Parathyroid adenoma (tissue), 2 donors: ENCODE data around the gene SMIM31.

Experiments used
- H2AFZ ChIP-seq: fragments of 300-600 bp; sonication (generic); one replicate; pipeline ENCODE4 v1.7.0; 2017; ENCODE audit warnings: antibody characterized with exemption, mild to moderate bottlenecking
- H3K27ac ChIP-seq: fragments of 300-600 bp; sonication (generic); one replicate; pipeline ENCODE4 v1.7.0; 2017
- H3K27me3 ChIP-seq: fragments of 300-600 bp; sonication (generic); one replicate; pipeline ENCODE4 v1.7.0; 2017; ENCODE audit warnings: low read length; ENCODE audit not compliant: control insufficient read depth, insufficient read depth
- H3K36me3 ChIP-seq: fragments of 300-600 bp; sonication (generic); one replicate; pipeline ENCODE4 v1.7.0; 2017; ENCODE audit warnings: low read length; ENCODE audit not compliant: control insufficient read depth, insufficient read depth
- H3K4me1 ChIP-seq: fragments of 300-600 bp; sonication (generic); one replicate; pipeline ENCODE4 v1.7.0; 2017; ENCODE audit warnings: control low read depth
- H3K4me2 ChIP-seq: fragments of 300-600 bp; sonication (generic); one replicate; pipeline ENCODE4 v1.7.0; 2017; ENCODE audit warnings: low read length
- H3K4me3 ChIP-seq: fragments of 300-600 bp; sonication (generic); one replicate; pipeline ENCODE4 v1.7.0; 2017; ENCODE audit warnings: low read depth, low read length
- H3K79me2 ChIP-seq: fragments of 300-600 bp; sonication (generic); one replicate; pipeline ENCODE4 v1.7.0; 2017; ENCODE audit warnings: control low read depth
- H3K9ac ChIP-seq: fragments of 300-600 bp; sonication (generic); one replicate; pipeline ENCODE4 v1.7.0; 2017; ENCODE audit warnings: mild to moderate bottlenecking
- H3K9me3 ChIP-seq: fragments of 300-600 bp; sonication (generic); one replicate; pipeline ENCODE4 v1.7.0; 2017; ENCODE audit warnings: low read length; ENCODE audit not compliant: control insufficient read depth
- CTCF ChIP-seq: fragments of 300-600 bp; sonication (generic); IDR thresholded peaks from one replicate; pipeline ENCODE4 v1.7.0; 2017; ENCODE audit warnings: antibody characterized with exemption, mild to moderate bottlenecking
- donor health status: primary hyperparathyroidism.

The SMIM31 gene

GRCh38 chr4:164799410-164799809 is 45.5 kb downstream of the SMIM31 start:
- no peak overlapping the region for H3K9ac ChIP-seq
- no peak overlapping the region for H3K4me2 ChIP-seq
- H3K36me3 ChIP-seq: no peaks in the 10 kb centered on the region
- no peaks in the 10 kb centered on the region for H3K4me1 ChIP-seq
- no peaks in the 10 kb centered on the region for H3K79me2 ChIP-seq
- H3K4me3 ChIP-seq: no peak overlapping the region
- no peak overlapping the region for H2AFZ ChIP-seq
- TF ChIP-seq CTCF: no peak
- H3K27me3 ChIP-seq: no peaks in the 10 kb centered on the region
- H3K9me3 ChIP-seq: no peaks in the 10 kb centered on the region
- no peak overlapping the region for H3K27ac ChIP-seq

- no peak for TF ChIP-seq CTCF
- Histone ChIP-seq H2AFZ (no peak overlapping the region), H3K9ac (no peak overlapping the region), H3K9me3 (no peaks in the 10 kb centered on the region), H3K36me3 (no peaks in the 10 kb centered on the region), H3K4me1 (no peaks in the 10 kb centered on the region), H3K4me3 (no peak overlapping the region), H3K4me2 (no peak overlapping the region), H3K27ac (no peak overlapping the region), H3K79me2 (no peaks in the 10 kb centered on the region), H3K27me3 (no peaks in the 10 kb centered on the region)
These were observed 46.9 kb downstream of the SMIM31 start for GRCh38 chr4:164800786-164801185.

- Histone ChIP-seq H3K4me2 (no peak overlapping the region), H3K4me3 (no peak overlapping the region), H2AFZ (no peak overlapping the region), H3K27me3 (no peaks in the 10 kb centered on the region), H3K79me2 (no peaks in the 10 kb centered on the region), H3K27ac (no peak overlapping the region), H3K9me3 (no peaks in the 10 kb centered on the region), H3K9ac (no peak overlapping the region), H3K36me3 (no peaks in the 10 kb centered on the region), H3K4me1 (no peaks in the 10 kb centered on the region)
- TF ChIP-seq CTCF: no peak
These were observed 48.5 kb downstream of the SMIM31 start for GRCh38 chr4:164802301-164802901.

GRCh38 chr4:164803702-164804101 is 49.8 kb downstream of the SMIM31 start:
- no peaks in the 10 kb centered on the region for H3K27me3 ChIP-seq
- H3K79me2 ChIP-seq: no peaks in the 10 kb centered on the region
- H3K36me3 ChIP-seq: no peaks in the 10 kb centered on the region

More at GRCh38 chr4:164803702-164804101, 49.8 kb downstream of the SMIM31 start:
- Histone ChIP-seq H3K9ac (no peak overlapping the region), H2AFZ (no peak overlapping the region), H3K4me3 (no peak overlapping the region), H3K27ac (no peak overlapping the region), H3K4me2 (no peak overlapping the region), H3K4me1 (no peaks in the 10 kb centered on the region), H3K9me3 (no peaks in the 10 kb centered on the region)
- no peak for TF ChIP-seq CTCF
